NCI-H460 (cell line): ENCODE measurements around the gene HCCS. TPM values are rescaled to one million over a fixed set of nuclear protein-coding genes. Genes with fewer than 3 reads are reported as not detected.
"Not testable (repeated sequence)": the region's sequence is repeated elsewhere in the genome, so short reads cannot be mapped to it uniquely, and the experiment has no call there.

Experiments used
- DNase-seq: peaks from one replicate; pipeline ENCODE4 v3.0.0-alpha.2; 2016; ENCODE audit warnings: low read depth; ENCODE audit errors: extremely low read depth
- total RNA-seq: library from RNA; depleted of rRNA; stranded (reverse); fragments of >200 nt; shearing (Covaris generic); gene quantifications from 2 replicates; pipeline ENCODE4 v1.2.3, GENCODE V29; 2014

HCCS gene
- total RNA-seq, 1 experiment from 2014 or later = 47.4 TPM

DNA sequence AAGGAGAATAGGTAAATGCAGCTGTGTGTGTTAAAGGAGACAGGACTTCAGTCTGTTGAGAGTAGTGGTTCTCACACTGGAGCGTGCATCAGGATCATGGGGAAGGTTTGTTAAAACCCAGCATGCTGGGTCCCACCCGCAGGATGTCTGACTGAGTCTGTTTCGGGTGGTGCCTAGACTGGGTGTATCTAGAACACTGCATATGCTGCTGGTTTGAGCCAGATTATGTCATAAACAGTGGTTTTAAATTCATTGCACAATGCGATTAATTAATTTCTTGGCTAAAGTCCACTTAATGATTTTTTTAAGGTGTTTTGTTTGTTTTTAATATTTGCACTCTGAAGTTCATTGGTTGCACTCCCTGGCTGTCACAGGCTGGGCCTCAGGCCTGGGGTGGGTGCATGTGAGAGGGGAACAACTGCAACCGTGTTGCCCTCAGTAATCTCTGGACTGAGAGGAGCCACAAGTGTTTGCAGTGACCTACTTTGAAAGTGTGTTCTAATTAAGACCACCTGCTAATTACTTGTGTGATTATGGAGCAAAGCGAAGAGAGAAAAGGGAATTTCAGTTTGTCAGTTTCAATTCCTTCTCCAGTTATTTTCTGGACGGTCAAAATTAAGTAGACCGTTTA is 8.3 kb downstream of the HCCS start:
- DNase-seq = no peak

GRCh38 chrX:11123087-11123486 is 12.0 kb downstream of the HCCS start:
- not testable (repeated sequence) for DNase-seq

GRCh38 chrX:11124112-11124511 is 13.0 kb downstream of the HCCS start:
- no peak for DNase-seq

GRCh38 chrX:11125060-11125459 is 13.9 kb downstream of the HCCS start:
- no peak for DNase-seq

DNA sequence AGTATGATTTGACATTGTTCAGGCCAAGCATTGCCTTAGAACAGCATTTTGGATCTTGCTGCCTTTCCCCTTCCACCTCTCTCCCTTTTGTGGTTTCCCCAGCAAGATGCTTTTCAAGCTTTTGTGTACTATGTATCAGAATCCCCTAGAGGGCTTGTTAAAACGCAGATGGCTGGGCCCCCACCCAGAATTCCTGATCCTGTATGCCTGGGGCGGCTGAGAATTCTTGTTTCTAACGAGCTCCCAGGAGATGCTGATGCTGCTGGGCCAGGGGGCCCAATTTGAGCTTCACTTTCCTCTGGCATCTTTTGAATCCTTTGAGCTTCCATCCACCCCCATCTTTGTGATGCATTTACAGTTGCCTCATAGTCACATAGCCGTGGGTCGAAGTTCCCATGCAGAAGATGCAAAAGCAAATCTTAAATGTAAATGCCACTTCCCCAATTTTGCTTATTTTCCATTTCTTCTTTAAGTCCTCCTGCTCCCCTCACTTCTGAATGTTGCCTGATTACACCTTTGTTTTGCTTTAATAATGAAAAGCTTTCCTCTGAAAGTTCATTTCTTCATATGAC is 18.5 kb downstream of the HCCS start:
- DNase-seq = no peak

DNA sequence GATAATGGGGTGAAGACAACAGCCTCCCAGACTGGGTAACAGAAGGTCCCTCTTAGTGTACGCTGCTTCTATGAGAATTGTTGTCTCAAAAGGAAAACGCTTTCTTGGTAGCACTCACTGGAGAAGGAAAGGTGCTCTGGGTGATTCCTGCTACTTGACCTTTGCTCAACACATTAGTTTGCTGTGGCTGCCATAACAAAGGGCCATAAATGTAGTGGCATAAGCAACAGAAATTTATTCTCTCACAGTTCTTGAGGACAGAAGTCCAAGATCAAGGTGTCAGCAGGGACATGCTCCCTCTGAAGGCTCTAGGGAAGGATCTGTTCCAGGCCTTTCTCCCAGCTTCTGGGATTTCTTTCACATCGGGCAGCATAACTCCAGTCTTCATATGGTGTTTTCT is 19.0 kb downstream of the HCCS start:
- no peak for DNase-seq

GRCh38 chrX:11131146-11131545 is 20.0 kb downstream of the HCCS start:
- no peak for DNase-seq

DNA sequence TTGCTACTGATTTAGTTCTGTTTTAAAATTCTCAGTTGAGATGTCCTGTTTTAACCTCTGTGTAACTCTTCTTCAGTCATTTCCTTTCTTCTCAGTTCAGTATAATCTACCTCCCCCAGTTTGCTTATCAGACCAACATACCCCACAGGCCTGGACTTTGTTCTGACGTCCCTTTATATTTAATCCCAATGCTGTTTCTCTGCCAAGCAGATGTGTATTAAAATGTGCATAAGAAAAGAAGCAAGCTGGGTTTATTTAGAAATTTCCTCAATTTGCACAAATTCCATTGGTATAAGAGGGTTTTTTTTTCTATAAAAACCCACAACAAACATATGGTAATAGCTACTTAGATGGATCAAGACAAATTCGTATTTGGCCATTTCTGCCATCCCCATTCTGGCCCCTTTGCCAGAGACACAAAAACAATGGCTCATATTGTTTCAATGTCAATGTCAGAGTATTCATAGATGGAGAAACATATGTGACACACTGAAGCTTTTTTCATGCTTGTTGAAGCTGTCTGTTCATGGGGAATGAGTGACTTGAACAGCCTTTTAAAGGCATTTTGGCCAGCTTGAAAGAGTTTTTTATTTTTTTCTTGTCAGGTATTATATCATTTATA is 24.5 kb downstream of the HCCS start:
- no peak for DNase-seq

DNA sequence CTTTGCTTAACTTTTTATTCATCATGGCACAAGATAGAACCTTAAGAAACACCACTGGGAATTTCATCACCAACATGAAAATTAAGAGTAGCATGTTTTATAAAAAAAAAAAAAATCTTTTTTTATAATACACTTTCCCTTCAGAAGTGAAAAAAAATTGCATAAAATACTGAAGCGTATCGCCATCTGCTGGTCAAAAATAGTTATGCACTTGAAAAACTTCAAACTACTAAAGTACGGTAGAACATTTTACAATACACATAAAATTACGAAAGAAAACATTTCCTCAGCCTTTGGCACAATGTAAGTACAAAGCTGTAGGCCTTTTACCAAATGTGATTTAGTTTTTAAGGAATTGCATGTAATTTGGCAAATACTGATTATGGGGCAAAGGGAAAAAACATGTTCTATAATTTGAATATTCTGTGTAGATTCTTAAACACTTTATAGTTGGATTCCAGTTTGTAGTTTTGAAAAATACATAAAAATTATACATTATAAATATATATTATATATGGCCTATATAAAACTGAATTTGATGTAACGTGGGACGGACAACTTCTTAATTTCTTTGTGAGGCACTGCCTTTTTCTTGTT is 26.5 kb downstream of the HCCS start:
- DNase-seq = peak; percentile 13

DNA sequence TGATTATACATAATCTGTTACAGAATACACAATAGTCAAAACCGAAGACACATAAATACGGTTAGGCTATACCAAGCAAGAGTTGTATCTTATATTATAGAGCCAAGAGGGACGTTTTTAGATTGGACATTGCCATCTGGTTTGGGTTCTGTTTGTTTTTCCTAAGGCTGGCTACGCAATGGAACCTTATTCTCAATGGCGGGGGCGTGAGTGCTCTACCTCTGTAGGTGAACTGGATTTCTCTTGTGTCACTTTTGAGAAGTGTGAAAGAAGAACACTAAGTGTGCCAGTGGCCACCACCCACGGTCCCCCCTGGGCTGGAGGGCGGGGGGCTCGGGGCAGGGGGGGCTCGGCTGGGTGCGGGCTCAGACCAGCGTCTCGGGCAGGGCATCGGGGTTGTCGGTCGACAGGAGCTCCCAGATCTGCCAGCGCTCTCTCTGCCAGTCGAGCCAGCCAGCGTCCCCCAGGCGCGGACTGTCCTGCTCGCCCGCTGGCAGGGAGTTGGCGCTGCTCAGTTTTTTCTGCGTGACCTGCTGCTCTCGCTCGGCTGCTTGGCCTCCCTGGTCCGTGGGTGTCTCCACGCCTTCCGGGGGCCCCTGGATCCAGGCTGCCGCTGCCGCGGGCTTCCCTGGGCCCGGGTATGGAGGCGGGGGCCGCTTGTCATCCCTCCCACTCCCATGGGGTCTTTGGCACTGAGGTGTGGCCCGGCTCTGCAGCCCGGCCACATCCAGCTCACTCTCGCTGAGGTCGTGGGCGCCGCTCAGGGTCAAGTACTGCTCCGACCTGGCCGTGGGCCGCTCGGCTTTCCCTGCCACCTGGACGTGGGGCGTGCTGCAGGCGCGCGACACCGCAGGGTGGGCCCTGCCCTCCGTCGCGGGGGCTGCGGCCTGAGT is 27.6 kb downstream of the HCCS start:
- no peak for DNase-seq

- peak; percentile 83 for DNase-seq
Measured at GRCh38 chrX:11143931-11144678, 33.0 kb downstream of the HCCS start.

DNA sequence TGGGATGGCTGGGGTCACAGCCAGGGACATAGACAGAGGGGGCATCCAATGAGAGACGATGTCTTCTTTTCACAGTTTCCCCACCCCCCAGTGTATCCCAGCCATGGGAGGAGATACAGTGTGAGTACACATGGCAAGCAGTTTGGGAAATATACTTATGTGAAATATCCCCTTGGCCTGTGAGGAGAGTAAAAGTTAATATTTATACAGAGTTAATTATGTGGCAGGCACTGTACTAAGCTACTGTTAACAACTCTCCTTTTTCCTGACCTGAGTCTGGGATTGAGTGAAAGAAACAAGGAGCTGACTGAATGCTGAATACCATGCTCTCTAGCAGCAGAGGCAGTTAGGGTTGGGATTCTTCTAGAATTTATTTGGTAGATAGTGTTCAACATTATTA is 35.3 kb downstream of the HCCS start:
- DNase-seq = no peak

DNA sequence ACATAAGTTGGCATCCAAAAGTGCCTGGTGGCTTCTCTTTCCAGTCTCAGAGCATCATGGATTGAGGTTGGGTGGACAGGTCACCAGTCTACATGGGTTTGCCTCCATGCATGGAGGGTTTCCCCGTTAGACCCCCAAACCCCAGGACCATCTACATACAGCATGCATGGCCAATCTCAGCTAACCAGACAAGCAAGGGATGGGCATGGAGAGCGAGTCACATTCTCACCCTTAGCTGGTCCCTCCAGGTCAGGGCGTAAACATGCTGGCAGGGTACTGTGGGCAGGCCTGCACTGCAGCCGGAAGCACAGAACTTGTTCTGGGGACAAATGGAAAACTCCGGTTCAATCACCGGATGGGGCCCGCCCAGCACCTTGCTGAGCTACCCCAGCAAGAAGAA is 37.3 kb downstream of the HCCS start:
- DNase-seq = no peak

DNA sequence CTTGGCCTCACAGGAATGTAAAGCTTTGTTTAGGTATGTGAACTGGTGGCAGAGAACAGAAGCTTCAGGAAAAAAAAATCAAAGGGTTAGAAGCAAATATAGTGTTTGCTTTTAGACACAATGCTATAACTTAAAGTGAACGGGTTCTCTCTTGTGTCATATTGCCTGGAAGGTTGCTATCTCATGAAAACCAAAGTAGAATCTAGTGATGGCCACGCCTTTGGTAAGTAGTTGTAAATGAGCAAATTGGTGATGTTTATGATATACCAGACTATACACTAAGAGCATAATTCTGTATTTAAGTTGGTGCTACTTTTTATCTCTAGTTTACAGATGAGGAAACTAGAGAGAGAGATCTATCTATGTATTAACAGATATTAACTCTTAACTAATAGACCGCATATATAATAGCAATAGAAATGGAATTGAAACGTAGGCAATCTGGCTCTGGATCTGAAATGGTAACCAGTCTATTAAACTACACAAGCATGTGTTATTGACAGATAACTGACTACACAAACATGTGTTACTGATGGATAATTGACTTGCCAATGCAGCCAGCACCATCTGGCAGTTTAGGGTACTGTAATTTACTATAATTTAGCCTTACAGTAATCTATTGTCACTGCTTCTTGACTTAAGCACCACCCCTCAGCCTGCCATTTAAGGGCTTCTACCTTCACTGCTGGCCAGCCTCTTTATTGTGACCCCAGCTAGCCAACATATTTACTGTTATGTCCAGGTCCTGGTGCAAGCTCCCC is 40.8 kb downstream of the HCCS start:
- DNase-seq = no peak

GRCh38 chrX:11159149-11159548 is 48.0 kb downstream of the HCCS start:
- DNase-seq = no peak

DNA sequence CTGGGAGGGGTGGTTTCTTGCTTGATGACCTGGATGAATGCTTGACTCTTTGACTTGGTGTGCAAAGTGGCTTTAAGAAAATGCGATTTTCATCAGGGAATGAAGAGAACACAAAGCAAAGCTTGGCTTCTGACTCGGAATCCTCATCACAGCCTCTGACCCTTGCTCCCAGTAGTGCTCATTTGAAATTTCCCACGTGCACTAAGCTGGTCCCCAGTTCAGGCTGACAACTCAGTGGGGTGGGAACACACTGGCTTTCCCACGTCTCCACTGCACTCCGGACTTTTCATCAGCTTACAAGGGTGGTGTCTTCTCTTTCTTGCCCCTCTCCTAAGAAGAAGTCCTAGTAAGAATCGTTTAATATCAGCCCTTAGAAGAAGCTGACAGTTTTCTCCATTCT is 53.3 kb downstream of the HCCS start:
- no peak for DNase-seq

GRCh38 chrX:11171956-11172355 is 60.8 kb downstream of the HCCS start:
- no peak for DNase-seq

DNA sequence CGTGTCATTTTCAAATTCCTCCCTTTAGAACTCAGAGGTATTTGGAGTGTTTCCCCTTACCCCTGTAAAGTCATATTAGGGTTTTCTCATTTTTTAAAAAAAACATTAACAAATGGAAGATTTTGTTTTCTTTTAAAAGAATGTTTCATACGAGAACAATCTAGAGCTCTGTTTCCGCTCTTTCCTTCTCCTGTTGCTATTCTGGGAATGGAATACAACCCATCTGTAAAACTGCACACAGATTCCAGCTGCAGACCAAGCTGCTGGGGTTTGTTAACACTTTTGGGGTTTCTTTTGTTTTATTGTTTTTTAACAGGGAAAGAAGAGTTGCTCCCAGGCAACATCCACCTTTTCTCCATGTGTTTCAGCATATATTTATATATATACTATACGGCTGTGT is 61.3 kb downstream of the HCCS start:
- DNase-seq = no peak
